GM19467 (cell line): ENCODE data around the gene PRUNE2.
"Not testable (repeated sequence)": the region's sequence is repeated elsewhere in the genome, so short reads cannot be mapped to it uniquely, and the experiment has no call there.

Source experiments
- ATAC-seq: cut with Tn5 transposase; IDR thresholded peaks from one replicate; pipeline ENCODE4 v1.9.1; 2021; ENCODE audit warnings: mild to moderate bottlenecking, moderate library complexity; ENCODE audit not compliant: unreplicated experiment

Gene PRUNE2

DNA sequence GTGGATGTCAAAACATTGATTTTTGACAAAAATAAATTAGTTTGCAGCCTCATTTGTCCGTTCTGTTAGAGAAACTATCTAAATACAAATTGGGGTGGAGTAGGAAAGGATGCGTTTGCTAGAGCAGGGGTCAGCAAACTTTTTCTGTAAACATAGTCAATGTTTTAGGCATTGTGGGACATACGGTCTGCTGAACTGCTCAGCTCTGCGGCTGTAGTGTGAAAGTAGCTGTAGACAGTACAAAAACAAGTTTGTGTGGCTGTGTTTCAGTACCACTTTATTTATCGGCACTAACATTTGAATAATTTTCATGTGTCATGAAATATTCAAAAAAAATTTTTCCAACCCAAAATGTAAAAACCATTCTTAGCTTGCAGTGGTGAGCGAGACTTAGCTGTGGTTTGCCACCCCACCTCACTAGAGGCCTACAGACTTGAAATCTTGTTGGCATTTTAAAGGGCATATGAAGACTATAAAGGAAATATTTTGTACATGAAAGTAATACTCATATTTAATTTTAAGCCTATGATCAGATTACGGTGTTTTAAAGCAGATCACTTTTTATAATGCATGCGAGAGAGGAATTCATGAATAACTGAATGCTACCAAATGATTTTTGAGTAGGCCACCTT is 292.6 kb downstream of the PRUNE2 start:
- no peak for ATAC-seq

DNA sequence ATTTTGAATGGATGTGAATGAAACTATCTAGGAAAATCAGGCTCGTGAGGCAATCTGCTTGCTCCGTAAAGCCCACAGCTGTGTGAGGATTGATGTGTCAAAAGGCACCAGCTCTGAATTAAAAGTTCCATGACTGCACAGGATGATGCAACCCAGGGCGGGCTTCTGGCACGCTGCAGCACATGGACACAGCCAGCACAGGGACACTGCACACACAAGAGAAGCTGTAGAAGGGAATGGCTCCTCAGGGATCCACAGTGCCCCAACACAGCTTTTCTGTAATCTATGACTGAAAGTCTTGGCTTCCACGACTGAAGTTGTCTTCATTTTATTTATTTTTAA is 295.9 kb downstream of the PRUNE2 start:
- ATAC-seq: no peak

DNA sequence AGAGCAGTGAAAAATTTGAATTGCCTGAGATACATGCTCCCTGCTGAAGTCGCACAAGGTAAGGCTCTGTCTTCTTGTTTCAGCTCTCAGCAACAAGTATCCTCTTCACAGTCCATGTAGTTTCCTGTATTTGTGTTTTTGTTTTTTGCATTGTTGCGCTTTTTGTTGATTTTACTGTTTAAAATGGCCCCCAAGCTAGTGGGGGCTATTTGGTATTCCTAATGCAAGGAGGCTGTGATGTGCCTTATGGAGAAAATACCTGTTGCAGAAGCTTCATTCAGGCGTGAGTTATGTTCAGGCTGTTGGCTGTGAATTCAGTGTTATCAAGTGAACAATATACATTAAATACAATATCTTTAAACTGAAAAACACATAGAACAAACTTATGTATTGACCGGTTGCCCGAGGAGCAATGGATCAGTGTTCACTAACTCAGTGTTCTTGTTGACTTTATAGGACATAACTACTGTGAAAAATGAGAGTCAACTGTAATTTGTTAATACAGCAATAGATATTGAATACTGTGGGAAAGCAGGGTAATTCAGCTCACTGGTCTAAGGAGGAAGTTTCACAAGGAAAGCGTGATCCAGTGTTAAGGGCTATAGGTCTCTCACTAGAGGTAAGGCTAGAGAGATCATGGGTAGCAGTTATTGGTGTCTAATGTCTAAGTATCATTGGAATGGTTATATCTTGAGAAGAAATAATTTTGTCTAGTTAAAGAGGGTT is 296.5 kb downstream of the PRUNE2 start:
- ATAC-seq: no peak

DNA sequence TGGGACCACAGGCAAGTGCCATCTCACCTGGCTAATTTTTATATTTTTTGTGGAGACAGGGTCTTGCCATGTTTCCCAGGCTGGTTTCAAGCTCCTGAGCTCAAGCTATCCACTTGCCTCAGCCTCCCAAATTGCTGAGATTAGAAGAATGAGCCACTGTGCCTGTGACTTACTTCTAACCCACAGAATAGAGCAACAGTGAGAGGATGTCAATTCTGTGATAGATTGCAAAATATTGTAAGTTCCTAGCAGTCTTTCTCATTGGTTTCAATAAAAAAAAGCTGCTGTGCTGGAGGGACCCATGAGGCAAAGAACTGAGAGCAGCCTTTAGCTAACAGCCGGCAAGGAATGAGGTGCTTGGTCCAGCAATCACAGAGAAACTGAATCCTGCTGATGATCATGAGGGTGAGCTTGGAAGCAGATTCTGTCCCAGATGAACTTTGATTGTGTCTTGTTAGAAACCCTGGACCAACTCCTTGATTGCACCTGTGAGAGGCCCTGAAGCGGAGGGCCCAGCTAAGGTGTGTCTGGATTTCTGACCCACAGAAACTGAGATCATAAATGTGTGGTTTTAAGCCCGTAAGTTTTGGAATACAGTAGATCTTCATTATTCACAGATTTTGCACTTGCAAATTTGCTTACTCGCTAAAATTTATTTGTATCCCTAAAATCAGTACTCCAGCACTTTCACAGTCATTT is 297.2 kb downstream of the PRUNE2 start:
- no peak for ATAC-seq

DNA sequence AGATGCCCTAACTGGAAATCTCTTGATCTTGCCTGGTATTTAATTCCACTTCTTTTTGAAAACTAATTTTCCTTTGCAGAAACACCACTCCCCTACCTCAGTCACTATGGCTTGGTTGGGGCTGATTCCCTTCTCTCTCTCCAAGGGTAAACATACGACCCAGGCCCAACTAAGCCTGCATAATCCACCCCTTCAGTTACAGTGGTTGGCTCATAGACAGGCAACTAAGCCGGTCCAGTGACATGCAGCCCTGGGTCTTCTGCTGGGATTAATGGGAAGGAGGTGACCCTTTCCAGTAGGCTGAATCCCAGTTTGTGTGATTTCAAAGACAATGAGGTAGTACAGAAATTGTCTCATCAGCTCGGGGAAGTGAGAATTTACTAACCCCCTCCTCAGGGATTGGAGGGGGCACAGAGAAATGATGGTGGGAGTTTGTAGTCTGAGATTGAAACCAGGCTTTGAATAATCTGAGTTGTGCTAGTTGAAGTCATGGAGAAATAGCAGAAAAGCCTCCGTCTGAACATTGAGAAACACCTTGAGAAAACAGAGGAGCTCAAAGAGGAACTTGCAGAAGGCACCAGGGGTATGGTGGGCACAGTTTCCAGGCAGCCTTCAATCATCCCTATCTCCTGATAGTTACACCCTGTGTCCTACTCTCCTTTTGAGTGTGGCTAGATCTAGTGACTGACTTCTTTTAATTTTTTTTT is 298.0 kb downstream of the PRUNE2 start:
- no peak for ATAC-seq

DNA sequence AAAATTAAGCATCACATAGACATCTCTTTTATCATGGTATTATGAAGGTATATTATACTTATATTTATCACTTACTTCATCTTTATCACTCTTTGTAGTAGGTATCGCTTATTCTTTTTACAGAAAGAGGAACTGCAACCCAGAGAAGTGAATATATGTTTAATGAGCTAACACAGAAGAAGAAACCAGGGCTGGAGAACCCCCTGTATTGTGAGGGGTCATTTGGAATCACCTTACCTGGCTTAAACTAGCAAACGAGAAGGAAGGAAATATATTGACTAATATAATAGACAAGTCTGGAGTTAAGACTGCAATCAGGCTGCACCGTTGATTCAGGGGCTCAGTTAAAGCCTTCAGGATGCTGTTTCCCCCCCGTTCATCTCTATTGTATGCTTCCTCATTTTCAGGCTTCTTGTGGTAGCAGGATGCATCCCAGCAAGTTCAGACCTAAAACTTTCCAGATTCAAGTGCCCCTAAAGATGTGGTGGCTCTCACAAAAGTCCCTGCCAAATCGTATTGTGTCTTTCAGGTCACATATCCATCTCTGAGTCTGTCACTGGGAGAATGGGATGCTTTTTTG is 300.5 kb downstream of the PRUNE2 start:
- ATAC-seq: peak; percentile 59

DNA sequence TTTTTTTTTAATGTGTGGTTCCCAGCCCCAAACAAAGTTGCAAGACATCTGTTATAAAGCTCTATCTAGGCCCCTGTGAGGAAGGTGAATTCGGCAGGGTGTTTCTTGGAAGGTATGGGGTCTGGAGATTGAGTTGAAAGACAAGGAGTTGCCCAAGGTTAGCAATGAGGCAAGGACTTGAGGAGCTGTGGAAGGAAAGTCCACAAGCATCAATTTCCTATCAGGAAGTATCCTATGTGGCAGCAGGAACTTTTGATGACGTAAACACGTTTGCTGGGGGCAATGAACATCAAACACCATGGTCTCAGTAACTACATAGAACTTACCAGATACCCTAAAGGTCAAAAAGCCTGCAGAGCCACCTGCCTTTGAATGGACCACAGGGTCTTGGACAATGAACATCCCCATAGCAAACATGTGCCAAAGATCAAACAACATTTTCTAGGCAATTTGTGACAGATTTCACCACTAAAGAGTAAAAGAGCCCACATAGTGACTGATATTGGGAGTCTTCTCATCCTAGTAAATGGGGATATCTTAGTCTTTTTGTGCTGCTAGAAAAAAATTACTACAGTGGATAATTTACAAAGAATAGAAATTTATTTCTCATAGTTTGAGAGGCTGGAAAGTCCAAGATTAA is 301.9 kb downstream of the PRUNE2 start:
- no peak for ATAC-seq

DNA sequence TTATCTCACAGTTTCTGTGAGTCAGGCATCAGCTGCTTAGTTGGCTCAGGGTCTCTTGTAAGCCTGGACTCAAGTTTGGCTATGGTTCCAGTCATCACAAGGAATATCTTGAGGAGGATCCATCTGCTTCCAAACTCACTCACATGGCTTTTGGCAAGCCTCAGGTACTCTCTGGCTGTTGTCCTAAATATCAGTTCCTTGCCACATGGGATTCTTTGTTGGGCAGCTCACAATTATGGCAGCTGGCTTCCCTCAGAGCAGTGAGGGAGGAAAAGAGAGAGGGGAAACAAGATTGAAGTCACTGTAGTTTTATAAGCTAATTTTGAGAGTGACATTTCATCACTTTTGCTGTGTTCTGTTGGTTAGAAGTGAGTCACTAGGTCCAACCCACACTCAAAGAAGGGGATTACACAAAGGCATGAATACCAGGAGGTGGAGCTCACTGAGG is 302.4 kb downstream of the PRUNE2 start:
- ATAC-seq: no peak

DNA sequence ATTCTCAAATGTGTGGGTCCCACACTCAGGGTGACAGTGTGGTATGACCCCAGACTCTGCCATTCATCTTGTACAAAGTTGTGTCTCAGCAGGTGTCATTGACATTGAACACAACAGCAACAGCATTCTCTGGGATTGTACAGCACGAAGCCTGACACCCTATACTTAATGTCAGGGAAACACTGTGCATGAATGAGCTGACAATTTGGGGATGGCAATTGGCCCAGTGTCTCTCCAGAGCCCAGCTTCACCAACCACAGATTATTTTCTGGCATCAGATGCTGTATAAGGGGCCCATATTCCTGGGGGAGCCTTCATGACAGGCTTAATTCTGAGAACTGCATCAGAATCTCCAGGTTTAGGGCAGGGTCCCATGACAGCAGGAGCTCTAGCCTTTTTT is 303.7 kb downstream of the PRUNE2 start:
- no peak for ATAC-seq

DNA sequence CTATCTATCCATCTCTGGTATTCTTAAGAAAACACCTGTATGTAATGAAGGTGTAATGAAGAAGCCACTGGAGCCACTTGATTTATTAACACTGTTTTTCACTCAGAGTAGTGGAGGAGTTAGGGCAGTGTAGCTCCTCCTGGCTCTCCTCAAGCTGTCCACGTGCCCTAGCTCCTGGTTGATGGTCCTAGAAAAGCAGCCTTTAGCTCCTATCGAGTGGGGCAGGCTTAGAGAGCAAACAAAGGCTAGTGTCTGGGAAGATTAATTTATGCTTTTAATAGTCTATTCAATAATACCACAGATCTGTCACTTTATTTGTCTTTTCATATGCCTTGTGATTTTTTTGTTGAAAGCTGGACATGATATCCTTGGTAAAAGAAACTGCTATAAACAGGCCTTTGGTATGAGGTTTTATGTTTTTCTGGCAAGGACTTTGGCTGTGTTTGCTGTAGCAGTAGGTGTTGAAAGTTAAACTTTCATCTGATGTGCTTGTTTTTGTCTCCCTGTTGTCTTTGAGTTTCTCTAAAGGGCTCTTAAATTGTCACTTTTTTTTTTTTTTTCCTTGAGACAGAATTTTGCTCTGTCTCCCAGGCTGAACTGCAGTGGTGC is 305.8 kb downstream of the PRUNE2 start:
- no peak for ATAC-seq

DNA sequence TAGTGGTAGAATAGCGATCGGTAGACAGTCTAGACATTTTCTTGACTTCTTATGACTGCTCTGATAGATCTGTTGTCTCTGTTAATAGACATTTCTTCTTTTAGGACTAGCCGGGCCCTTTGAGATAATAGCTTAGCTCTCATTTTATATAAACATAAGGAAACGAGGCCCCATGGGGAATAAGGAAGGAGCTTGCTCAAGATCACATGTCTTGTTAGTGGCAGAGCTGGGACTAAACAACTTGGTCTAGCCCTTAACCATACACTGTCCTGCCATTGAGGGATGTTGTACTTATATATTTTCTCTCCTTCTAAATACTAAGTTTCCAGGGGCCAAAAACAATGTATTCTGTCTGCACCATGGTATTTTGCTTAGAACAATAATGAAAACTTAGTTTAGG is 306.9 kb downstream of the PRUNE2 start:
- no peak for ATAC-seq

DNA sequence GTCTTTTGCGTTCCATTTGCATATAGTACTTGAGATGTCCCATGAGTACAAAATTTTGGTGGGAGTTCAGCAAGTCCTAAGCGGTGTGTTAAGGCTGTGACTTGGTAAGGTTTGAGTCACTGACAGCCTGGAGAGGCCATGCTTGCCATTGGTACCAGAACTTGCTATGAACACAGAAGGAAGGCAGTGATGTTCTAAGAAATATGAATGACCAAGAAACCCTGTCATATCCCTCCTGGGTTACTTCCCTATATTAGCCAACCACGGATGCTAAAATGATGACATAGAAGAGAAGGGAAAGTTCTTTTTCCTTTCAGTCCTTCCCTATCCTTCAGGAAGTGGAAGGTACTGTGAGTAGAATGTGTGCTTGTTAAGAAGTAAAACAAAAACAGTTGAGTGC is 310.3 kb downstream of the PRUNE2 start:
- no peak for ATAC-seq

DNA sequence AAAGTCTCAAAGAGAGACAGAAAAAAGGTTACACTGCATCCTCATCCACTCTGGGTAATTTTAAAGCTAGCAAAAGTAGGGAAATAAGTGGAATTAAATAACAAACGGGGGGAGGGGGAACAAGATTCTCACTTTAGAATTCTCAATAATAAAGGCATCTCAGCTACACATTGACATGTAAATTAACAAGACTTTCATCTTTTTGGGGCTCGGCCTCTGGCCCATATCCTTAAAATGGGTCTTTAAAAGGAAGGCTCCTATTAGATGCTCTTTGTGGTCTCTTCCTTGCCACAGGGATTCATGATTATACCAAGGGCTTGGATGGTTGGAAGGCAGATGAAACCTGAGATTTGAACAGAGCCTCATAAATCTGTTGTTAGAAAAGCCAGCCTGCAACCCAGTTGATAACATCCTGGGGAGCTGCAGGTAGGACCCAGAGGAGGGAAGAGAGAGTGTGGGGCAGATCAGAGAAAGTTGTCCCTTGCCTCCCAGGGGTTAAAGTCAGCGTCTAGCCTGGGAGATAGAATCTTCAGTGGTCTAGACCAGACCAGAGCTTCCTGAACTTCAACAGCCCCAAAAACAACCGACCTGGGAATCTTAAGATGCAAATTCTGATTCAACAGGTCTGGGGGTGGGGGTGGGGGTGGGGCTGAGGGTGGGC is 311.0 kb downstream of the PRUNE2 start:
- no peak for ATAC-seq

DNA sequence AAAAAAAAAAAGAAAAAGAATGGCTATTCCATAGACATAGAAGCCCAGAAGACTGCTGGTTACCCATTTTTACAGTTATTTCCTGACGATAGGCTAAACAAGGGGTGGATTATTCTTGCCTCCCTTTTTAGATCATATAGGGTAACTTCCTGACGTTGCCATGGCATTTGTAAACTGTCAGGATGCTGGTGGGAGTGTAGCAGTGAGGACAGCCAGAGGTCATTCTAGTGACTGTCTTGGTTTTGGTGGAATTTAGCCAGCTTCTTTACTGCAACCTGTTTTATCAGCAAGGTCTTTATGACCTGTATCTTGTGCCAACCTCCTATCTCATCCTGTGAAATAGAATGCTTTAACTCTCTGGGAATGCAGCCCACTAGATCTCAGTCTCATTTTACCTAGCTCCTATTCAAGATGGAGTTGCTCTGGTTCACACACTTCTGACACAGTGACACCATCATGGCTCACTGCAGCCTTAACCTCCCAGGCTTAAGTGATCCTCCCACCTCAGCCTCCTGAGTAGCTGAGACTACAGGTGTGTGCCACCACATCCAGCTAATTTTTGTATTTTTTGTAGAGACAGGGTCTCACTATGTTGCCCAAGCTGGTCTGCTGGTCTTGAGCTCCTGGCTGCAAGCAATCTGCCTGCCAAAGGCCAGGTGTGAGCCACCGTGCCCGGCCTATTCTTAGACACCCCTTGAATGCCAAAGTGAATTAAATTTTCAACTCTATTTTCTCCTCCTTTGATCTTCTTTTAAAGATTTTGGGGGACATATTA is 311.8 kb downstream of the PRUNE2 start:
- ATAC-seq: not testable (repeated sequence)

DNA sequence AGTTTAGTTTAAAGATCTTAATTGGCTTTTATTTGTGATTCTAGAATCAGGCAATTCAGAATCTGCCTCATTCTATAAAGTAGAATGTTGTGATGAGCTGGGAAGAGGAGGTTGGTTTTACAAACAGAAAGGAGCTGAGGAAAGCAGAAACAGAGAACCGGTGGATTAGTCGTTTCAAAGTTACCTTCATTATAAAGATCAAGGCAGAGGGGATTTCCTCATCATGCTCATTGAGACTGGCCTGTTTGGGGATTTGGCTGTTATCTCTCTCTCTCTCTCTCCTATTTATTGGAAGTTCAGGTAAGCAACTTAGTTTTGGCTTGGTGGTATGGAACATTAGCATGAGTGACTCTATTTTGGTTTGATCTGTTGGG is 313.0 kb downstream of the PRUNE2 start:
- no peak for ATAC-seq

DNA sequence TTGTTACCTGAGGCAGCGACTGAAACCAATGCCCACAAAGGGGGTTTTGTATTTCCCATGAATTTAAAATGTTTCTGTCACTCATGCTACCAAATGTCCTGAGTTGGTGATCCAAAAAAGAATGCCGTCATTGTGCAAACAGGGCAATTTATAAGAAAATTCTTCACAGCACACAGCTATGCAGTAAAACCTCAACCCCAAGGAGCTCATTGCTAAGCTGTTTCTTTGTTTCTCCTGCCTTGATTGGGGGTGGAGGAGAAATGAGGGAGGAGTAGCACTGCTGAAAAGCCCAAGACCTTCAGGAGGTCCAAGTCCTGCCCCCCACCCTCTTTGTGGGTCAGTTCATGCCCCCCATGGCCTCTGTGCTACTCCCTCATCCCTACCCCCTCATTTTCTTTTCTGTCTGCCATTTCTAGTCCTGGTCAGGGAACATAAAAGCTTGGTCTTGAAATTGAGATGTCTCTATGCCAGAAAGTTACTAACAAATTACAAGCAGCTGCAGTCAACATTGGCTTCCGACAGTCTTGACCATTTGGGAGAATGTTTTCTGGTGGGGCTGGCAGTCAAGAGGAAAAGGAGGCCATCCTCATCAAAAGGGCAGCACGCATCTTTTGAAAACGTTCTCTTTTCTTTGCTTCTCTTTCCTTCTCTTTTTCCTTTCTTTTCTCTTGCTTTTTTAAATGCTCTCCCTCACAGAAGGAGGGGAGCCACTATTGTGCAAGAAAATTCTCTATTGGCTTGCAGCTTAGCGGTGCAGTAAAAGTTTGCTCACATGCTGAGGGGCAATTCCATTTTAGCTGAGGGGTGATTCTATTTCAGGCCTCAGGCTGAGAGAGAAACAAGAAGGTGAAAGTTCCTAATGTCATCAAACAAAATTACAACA is 313.6 kb downstream of the PRUNE2 start:
- no peak for ATAC-seq

DNA sequence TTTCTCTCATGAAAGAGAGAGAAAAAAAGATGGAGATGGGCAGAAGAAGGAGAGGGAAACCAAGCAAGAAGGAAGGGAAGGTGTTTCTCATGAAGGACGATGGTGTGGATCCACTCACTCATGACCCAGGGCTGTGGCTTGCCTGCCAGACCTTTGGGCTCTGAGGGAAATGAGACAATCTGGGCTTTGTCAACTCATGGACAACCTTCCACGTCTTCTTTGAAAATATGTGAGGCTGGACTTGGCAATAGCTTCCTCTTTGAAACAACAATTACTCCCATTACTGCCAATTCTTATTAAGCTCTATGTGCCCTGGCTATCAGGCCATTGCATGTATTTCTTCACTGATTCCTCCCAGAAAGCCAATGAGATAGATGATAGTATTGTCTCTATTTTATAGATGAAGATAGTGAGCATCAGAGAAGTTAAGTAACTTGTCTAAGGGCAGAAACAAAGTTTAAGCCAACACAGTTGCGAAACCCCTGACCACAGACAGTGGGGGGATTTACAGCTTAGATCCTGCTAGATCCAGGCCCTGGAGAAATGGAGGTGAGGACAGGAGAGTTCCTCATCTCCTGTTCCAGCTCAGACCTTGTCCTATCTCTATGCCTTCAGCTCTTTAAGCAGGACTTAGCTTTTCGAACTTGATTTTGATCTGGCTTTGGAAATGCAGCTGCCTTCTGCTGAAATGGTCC is 314.5 kb downstream of the PRUNE2 start:
- no peak for ATAC-seq

DNA sequence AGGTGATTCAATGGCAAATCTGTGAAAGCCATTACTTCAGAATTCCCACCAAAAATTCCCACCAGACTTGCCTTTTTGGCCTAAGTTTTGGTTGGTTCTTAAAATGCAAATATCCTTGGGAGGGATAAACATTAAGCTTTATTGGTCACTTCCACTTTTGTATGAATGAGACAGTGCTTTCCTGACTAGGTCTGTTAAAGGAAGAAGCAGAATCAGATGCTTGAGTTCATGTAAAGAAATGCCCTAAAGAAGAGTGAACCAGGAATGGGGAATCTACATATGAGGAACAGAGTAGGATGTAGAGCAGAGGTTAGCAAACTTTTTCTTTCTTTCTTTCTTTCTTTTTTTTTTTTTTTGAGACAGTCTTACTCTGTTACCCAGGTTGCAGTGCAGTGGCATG is 317.6 kb downstream of the PRUNE2 start:
- ATAC-seq: no peak
